ENCODE results near the gene COL17A1. TPM values are rescaled to one million over a fixed set of nuclear protein-coding genes. Genes with fewer than 3 reads are reported as not detected.

The COL17A1 gene
- total RNA-seq, 2 experiments from 2014 or later: not detected

DNA sequence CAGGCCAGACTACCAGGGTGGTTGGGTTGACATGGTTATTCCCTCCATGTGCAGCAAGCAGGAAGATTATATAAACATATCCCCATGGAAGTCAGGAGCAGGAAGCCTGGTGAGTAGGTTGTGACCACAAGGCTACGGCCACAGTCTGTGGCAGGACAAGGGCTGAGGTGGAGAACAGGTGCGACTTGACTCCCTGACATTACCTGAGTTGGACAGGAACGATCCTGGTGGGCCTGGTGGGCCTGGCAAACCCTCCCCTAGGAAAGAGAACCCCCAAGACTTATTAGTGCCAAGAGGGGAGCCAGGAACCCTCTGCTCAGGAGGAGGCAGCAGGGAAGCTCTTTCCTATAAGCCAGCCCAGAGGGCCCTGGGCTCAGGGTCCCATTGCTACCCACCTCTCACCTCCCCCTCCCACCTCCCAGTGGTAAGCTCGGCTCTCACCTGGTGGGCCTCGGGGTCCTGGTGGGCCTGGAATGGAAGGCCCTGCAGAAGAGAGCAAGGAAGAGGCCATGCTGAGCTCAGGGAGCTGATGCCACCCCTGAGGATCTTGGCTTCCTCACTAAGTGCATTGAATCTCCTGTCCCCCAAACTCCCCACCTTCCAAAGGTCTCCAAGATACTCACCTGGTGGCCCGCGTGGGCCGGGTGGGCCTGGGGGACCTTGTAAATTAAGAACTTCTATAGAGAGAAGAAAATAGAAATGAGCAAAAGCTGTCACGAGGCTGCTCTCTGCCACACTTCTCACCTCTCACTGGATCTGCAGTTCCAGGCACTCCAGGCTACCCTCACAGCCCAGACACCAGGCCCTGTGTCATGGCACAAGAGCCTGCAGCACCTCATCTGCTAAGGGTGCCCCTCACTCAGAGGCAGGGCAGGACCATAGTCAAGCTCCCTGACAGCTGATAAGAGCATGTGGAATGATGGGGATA lies 44.6 kb downstream of the COL17A1 start:
- TF ChIP-seq, protein P1, sequence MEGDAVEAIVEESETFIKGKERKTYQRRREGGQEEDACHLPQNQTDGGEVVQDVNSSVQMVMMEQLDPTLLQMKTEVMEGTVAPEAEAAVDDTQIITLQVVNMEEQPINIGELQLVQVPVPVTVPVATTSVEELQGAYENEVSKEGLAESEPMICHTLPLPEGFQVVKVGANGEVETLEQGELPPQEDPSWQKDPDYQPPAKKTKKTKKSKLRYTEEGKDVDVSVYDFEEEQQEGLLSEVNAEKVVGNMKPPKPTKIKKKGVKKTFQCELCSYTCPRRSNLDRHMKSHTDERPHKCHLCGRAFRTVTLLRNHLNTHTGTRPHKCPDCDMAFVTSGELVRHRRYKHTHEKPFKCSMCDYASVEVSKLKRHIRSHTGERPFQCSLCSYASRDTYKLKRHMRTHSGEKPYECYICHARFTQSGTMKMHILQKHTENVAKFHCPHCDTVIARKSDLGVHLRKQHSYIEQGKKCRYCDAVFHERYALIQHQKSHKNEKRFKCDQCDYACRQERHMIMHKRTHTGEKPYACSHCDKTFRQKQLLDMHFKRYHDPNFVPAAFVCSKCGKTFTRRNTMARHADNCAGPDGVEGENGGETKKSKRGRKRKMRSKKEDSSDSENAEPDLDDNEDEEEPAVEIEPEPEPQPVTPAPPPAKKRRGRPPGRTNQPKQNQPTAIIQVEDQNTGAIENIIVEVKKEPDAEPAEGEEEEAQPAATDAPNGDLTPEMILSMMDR (IDR thresholded peaks at IDR 0.05): no peak
- H3K27me3 Mint-ChIP-seq: no peaks in the 10 kb centered on the region
- no peaks in the 10 kb centered on the region for H3K4me1 Mint-ChIP-seq (ENCODE audit: low read depth)
- DNase-seq: no peak
- H3K36me3 Mint-ChIP-seq (ENCODE audit: low read depth): no peaks in the 10 kb centered on the region
- no peak overlapping the region for H3K27ac Mint-ChIP-seq
- H3K9me3 Mint-ChIP-seq: no peaks in the 10 kb centered on the region
- POLR2A ChIA-PET: no interaction called here
- CTCF ChIA-PET: no interaction called here
- intact Hi-C loops (cut with micrococcal nuclease): no loop called here
- no peak overlapping the region for H3K4me3 Mint-ChIP-seq
- ATAC-seq: no peak

DNA sequence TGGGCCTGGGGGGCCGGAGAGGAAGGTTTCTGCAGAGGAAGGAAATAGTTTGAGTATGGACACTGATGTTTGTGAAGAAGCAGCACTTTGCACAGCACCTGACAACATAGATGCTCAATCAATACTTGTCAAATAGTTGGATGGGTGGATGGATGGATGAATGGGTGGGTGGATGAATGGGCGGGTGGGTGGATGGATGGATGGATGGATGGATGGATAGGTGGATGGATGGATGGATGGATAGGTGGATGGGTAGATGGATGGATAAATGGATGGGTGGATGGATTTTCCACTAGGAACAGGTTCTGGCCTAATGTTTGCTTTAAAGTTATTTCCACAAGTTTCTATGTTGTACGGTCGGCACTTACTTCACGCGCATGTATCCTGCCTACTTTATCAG lies 45.3 kb downstream of the COL17A1 start:
- Mint-ChIP-seq H3K9me3 (no peaks in the 10 kb centered on the region), H3K4me1 (ENCODE audit: low read depth) (no peaks in the 10 kb centered on the region), H3K27me3 (no peaks in the 10 kb centered on the region), H3K36me3 (ENCODE audit: low read depth) (no peaks in the 10 kb centered on the region), H3K4me3 (no peak overlapping the region), H3K27ac (no peak overlapping the region)
- ChIA-PET POLR2A (no interaction called here), CTCF (no interaction called here)
- TF ChIP-seq, protein P1 (IDR thresholded peaks at IDR 0.05): no peak
- ATAC-seq (no peak), DNase-seq (no peak)
- intact Hi-C loops (cut with micrococcal nuclease): no loop called here

DNA sequence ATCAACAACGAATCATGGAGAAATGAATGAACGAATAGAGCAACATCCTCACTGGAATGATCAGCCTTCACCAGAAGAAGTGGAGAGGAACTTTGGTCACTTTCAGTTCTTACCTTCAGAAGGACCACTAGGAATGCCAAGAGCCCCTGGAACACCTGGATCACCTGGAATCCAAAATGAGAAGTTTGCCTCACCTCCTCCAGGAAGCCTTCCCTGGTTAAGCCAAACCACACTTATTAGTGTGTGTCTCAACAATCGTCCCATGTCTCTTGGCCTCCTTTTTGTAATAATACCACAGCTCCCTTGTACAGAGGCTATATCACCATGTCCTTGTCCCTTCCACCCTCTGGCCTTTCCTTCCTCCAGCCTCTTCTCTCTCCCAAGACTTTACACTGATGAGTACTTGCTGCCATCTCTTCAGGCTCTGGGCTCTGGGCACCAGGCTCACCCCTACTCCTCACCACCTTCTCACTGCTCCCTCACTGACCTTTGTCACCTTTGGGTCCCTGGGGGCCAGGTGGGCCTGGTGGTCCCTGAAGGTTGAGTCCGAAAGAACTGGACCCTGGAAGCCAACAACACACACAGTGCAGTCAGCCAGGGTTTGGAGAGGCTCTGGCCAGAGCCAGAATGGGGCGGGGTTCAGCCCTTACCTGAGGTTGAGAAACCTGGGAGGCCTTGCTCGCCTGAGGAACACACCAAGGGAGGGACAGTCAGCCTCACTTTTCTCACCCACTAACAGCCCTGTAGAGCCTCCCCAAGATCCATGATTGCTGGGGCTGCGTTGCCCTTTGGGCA lies 46.5 kb downstream of the COL17A1 start:
- ChIA-PET POLR2A (no interaction called here), CTCF (no interaction called here)
- no peaks in the 10 kb centered on the region for H3K4me1 Mint-ChIP-seq (ENCODE audit: low read depth)
- intact Hi-C loops (cut with micrococcal nuclease): no loop called here
- H3K36me3 Mint-ChIP-seq (ENCODE audit: low read depth): no peaks in the 10 kb centered on the region
- ATAC-seq: no peak
- DNase-seq: no peak
- H3K27me3 Mint-ChIP-seq: no peaks in the 10 kb centered on the region
- H3K9me3 Mint-ChIP-seq: no peaks in the 10 kb centered on the region
- H3K4me3 Mint-ChIP-seq: no peak overlapping the region
- H3K27ac Mint-ChIP-seq: no peak overlapping the region
- TF ChIP-seq, protein P1 (IDR thresholded peaks at IDR 0.05): no peak

DNA sequence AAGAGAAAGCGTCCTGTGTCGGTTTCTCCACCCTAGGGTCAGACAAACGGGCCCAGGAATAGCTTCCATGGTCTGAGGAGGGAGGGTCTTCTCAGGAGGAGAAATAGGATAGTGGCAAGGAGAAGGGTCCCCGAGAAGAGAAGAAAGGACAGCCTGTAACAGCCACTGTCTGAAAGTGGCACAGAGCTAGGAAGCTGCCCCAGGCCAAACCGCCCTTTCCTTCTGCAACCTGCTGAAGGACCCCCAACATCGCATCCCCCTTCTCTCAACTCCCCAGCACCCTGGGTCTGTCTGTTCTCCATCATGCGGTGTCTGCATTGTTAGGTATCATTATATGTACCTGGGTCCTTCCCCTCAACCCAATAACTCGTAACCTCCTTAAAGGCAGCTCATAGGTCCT lies 47.1 kb downstream of the COL17A1 start:
- Mint-ChIP-seq H3K36me3 (ENCODE audit: low read depth) (no peaks in the 10 kb centered on the region), H3K9me3 (no peaks in the 10 kb centered on the region), H3K4me3 (no peak overlapping the region), H3K27me3 (no peaks in the 10 kb centered on the region), H3K4me1 (ENCODE audit: low read depth) (no peaks in the 10 kb centered on the region), H3K27ac (no peak overlapping the region)
- no peak for DNase-seq
- POLR2A ChIA-PET: no interaction called here
- CTCF ChIA-PET: no interaction called here
- no peak for ATAC-seq
- TF ChIP-seq, protein P1 (IDR thresholded peaks at IDR 0.05): no peak
- intact Hi-C loops (cut with micrococcal nuclease): no loop called here
